Muscle layer of duodenum (tissue), 2 donors: Measurements from ENCODE around the gene TDP2.

Source experiments
- H3K27ac ChIP-seq: one replicate; pipeline ENCODE4 v1.7.0; 2013; ENCODE audit warnings: mild to moderate bottlenecking, low read length
- H3K27me3 ChIP-seq: one replicate; pipeline ENCODE4 v1.7.0; 2013; ENCODE audit warnings: low read depth, mild to moderate bottlenecking, control low read depth, low read length
- H3K36me3 ChIP-seq, 2 donors: one replicate each; pipeline ENCODE4 v1.7.0; 2013; ENCODE audit warnings: low read length in 2 of 2, control low read depth in 1 of 2, mild to moderate bottlenecking in 1 of 2; ENCODE audit not compliant: insufficient read depth in 2 of 2, control insufficient read depth in 1 of 2
- H3K4me1 ChIP-seq, 2 donors: one replicate each; pipeline ENCODE4 v1.7.0; 2013; ENCODE audit warnings: low read length in 2 of 2, mild to moderate bottlenecking in 2 of 2, control low read depth in 1 of 2, moderate library complexity in 1 of 2; ENCODE audit not compliant: insufficient read depth in 2 of 2, control insufficient read depth in 1 of 2
- H3K4me3 ChIP-seq, 2 donors: one replicate each; pipeline ENCODE4 v1.7.0; 2013; ENCODE audit warnings: low read length in 2 of 2, low read depth in 1 of 2, mild to moderate bottlenecking in 1 of 2
- H3K9me3 ChIP-seq, 2 donors: one replicate each; pipeline ENCODE4 v1.7.0; 2013; ENCODE audit warnings: low read length in 2 of 2, control low read depth in 1 of 2, mild to moderate bottlenecking in 1 of 2; ENCODE audit not compliant: control insufficient read depth in 1 of 2
- donor health status: healthy.

The TDP2 gene

GRCh38 chr6:24614043-24614420, 52.7 kb downstream of the TDP2 start:
- Histone ChIP-seq H3K27ac (no peak overlapping the region), H3K36me3 (no peaks in the 10 kb centered on the region)

DNA sequence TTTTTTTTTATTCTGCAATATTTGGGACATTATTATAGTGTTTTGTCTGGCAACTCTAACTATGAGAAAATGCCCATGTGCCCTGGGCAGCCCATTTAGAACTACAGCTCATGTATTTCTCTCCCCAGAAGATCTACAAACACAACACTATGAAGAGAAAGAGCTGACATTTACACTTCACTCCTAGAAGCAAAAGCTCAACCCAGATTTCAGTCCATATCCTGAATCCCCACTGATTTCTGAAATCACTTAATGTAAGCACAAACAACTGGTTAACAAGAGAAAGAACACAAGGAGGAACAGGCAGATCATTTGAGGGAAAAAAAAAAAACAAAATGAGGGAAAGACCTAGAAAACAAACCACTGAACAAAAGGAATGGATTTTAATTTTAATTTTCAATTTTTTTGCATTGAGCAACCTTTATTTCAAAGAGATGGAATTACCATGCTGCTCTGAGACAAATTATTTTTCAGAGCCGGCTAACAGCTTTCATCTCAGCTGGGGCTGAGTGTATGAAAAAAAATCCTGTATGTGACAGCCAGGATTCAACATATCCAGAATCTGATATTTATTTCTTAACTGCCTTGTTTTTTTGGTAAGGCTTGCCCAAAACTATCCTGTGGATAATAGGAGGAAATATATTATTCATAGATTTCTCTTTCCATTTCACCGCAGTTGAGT, 53.2 kb downstream of the TDP2 start:
- H3K36me3 ChIP-seq = no peaks in the 10 kb centered on the region
- H3K4me3 ChIP-seq = no peak overlapping the region
- H3K27ac ChIP-seq = no peak overlapping the region
- no peaks in the 10 kb centered on the region for H3K27me3 ChIP-seq
- H3K4me1 ChIP-seq = no peaks in the 10 kb centered on the region
- H3K9me3 ChIP-seq = no peaks in the 10 kb centered on the region

More at GRCh38 chr6:24614043-24614420, 52.7 kb downstream of the TDP2 start:
- H3K4me1 ChIP-seq = no peaks in the 10 kb centered on the region
- no peaks in the 10 kb centered on the region for H3K27me3 ChIP-seq
- no peak overlapping the region for H3K4me3 ChIP-seq
- H3K9me3 ChIP-seq = no peaks in the 10 kb centered on the region

- Histone ChIP-seq H3K27ac (no peak overlapping the region), H3K4me3 (no peak overlapping the region), H3K9me3 (no peaks in the 10 kb centered on the region), H3K27me3 (no peaks in the 10 kb centered on the region), H3K4me1 (no peaks in the 10 kb centered on the region), H3K36me3 (no peaks in the 10 kb centered on the region)
Measured at GRCh38 chr6:24610672-24611071, 56.0 kb downstream of the TDP2 start.

DNA sequence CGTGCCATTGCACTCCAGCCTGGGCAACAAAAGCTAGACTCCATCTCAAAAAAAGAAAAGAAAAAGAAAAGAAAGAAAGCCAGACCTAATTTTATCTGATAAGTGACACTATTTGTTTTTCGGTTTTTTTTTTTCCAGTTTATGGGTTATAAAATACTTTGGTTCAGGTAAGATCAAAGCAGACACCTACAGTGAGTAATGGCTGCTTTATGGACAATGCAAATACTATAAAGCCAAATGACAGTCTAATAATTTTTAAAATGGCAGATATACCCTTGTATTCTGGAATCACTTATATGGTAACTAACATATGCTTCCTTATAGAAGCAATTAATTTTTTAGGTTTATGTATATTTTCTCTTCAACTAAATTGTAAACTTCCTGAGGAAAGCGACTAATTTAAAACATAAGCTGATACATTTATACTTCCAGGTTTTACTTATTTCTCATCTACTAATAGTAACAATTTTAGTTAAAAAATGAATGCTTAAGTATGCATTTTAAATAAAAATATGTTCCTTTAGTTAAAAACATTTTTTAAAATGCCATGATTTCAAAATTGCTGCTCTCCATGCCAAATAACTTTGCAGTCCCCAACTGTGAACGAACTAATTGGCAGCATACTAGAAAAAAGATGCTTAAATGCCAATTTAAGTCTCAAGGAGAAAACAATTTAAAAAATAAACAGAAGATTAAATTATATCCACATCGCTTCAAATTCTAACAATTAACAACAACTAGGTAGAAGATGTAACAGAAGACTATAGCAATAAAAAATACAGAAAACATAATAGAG, 59.2 kb downstream of the TDP2 start:
- Histone ChIP-seq H3K36me3 (no peaks in the 10 kb centered on the region), H3K4me3 (no peak overlapping the region), H3K9me3 (no peaks in the 10 kb centered on the region)

DNA sequence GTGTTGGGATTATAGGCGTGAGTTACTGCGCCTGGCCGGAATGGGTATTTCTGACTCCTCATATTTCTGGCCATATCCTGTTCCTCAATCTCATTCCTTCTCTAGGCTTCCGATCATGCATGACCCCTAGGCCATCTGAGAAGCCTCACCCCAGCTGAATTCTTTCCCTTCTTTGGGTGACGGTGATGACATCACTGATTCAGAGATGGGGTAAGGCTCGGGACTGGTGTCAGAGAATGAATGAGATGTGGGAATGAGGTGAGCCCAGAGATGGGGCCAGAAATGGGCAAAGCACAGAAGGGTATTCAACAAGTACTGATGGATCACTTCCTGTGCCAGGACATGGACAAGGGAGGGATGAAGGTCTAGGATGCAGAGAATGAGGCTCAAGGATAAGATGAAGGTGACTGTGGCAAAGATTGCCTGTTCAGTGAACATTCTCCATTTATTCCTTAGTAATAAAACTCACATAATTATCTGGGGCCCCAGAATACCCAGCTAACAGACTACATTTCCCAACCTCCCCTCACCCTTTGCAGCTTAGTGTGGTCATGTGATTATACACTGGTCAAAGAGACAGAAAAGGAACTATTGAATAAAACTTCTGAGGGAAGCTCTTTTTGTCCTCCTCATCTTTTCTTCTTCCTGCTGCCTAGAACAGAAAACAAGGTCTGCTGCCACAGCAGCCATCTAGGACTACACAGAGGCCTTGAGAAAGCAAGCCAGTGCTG, 60.3 kb downstream of the TDP2 start:
- Histone ChIP-seq H3K4me1 (no peaks in the 10 kb centered on the region), H3K9me3 (no peaks in the 10 kb centered on the region), H3K36me3 (no peaks in the 10 kb centered on the region)

More for the DNA sequence above, 59.2 kb downstream of the TDP2 start:
- Histone ChIP-seq H3K27ac (no peak overlapping the region), H3K27me3 (no peaks in the 10 kb centered on the region), H3K4me1 (no peaks in the 10 kb centered on the region)

GRCh38 chr6:24603241-24603640, 63.5 kb downstream of the TDP2 start:
- Histone ChIP-seq H3K27me3 (no peaks in the 10 kb centered on the region), H3K9me3 (no peaks in the 10 kb centered on the region), H3K27ac (no peak overlapping the region), H3K4me3 (no peak overlapping the region), H3K36me3 (no peaks in the 10 kb centered on the region), H3K4me1 (no peaks in the 10 kb centered on the region)

More for the DNA sequence above, 60.3 kb downstream of the TDP2 start:
- Histone ChIP-seq H3K27me3 (no peaks in the 10 kb centered on the region), H3K27ac (no peak overlapping the region), H3K4me3 (no peak overlapping the region)

- no peaks in the 10 kb centered on the region for H3K27me3 ChIP-seq
- H3K9me3 ChIP-seq = no peaks in the 10 kb centered on the region
- H3K36me3 ChIP-seq = no peaks in the 10 kb centered on the region
Measured at GRCh38 chr6:24600903-24601302, 65.8 kb downstream of the TDP2 start.

More at GRCh38 chr6:24600903-24601302, 65.8 kb downstream of the TDP2 start:
- Histone ChIP-seq H3K4me1 (no peaks in the 10 kb centered on the region), H3K27ac (no peak overlapping the region), H3K4me3 (no peak overlapping the region)
